Esophagus squamous epithelium (tissue), 5 donors: ENCODE results near the gene MGAT5B. TPM values are rescaled to one million over a fixed set of nuclear protein-coding genes. Genes with fewer than 3 reads are reported as not detected.

Experiments
- DNase-seq: peaks from one replicate; lab custom pipeline; 2025; lab: John Stamatoyannopoulos, UW
- H3K27ac ChIP-seq, 4 donors: fragments of 200-600 bp; sonication (generic); one replicate each; pipeline ENCODE4 v1.5.1; 2016 to 2019; ENCODE audit warnings: mild to moderate bottlenecking in 1 of 4
- H3K27me3 ChIP-seq, 4 donors: fragments of 200-600 bp; sonication (generic); 1 replicate in 3 of 4; 2 replicates in 1 of 4; pipeline versions ENCODE4 v1.5.1 to v1.6.0; 2017 to 2021; ENCODE audit warnings: antibody characterized with exemption in 1 of 4
- H3K36me3 ChIP-seq, 3 donors: fragments of 200-600 bp; sonication (generic); one replicate each; pipeline ENCODE4 v1.5.1; 2016 to 2019
- H3K4me1 ChIP-seq, 3 donors: fragments of 200-600 bp; sonication (generic); one replicate each; pipeline ENCODE4 v1.5.1; 2017 to 2019
- H3K4me3 ChIP-seq, 4 donors: fragments of 200-600 bp; sonication (generic); 1 replicate in 3 of 4; 2 replicates in 1 of 4; pipeline ENCODE4 v1.5.1; 2016 to 2019; ENCODE audit warnings: mild to moderate bottlenecking in 2 of 4, moderate library complexity in 1 of 4
- H3K9me3 ChIP-seq, 3 donors: fragments of 200-600 bp; sonication (generic); one replicate each; pipeline ENCODE4 v1.5.1; 2016 to 2019
- CTCF ChIP-seq, 6 experiments: fragments of 450-650 bp in 4 of 6; fragments of 200-600 bp in 2 of 6; sonication (generic) in 2 of 6; IDR thresholded peaks; one replicate each; pipeline ENCODE4 v1.5.1; 2016 to 2019; ENCODE audit warnings: antibody characterized with exemption in 6 of 6, mild to moderate bottlenecking in 4 of 6, moderate library complexity in 4 of 6
- POLR2A ChIP-seq, 4 donors: fragments of 450-650 bp; IDR thresholded peaks; one replicate each; pipeline ENCODE4 v1.6.1; 2017; ENCODE audit warnings: antibody characterized with exemption in 4 of 4, mild to moderate bottlenecking in 4 of 4, moderate library complexity in 3 of 4
- WGBS, 2 donors: methylation state at CpG; one replicate each; pipeline ENCODE4 v1.1.5; 2018; 5-methylcytosine and 5-hydroxymethylcytosine counted together
- intact Hi-C: fragments of 100-400 bp; cut with DNase I; formaldehyde crosslinking; loops from one replicate; pipeline ENCODE4 v1.15.0; 2022
- total RNA-seq, 4 donors: library from RNA; depleted of rRNA; stranded (reverse); fragments of >200 nt; gene quantifications; one replicate each; pipeline ENCODE4 v1.1.0, GENCODE V29; 2016
- donor health status: DM: yes; HTN: yes; CAD: no.

The MGAT5B gene
- 1 to 10 TPM in 1 of 4 donors, not detected in 3; 1.3 TPM for total RNA-seq

DNA sequence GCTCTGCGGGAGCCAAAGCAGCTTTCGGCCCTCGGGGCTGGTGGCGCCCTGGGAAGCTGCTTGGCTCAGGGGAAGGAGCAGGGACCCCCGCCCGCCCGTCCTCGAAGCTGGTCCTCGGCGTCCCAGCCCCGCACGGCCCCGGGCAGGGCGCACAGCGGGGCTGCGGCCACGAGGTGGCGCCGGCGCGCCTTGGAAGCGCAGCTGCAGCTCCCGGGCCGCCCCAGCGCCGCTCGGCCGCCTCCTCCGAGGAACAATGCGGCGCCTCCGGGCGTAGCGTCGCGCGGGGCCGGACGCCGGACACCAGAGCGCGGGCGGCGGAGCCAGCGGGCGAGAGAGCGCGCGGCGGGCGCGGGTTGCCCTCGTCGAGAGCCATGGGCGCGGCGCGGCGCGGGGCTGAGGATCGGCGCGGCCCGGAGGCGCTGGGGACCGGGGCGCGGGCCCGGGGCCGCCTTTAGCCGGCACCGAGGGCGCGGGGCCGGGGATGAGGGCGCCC is at the start of gene MGAT5B:
MGAT5B (plus strand) TSS at position 229 of the 493 bp plus-strand sequence. CDS start 626 bp downstream, outside the sequence.
- no peak for DNase-seq
- Histone ChIP-seq H3K4me3 (peak within 1 kb of the TSS in 3 of 4 donors; percentile 26 to 65 (median 48)), H3K9me3 (no peaks in the 10 kb centered on the region), H3K27me3 (peaks cover 16 to 96% (median 17%) of the 10 kb centered on the region in 4 donors), H3K27ac (no peak within 1 kb of the TSS), H3K4me1 (peaks cover 4 to 33% (median 22%) of the 10 kb centered on the region in 3 donors), H3K36me3 (no peaks in the 10 kb centered on the region)
- intact Hi-C loops: loop anchor here (5.0 kb wide), 1 partner anchor 199 kb away; no protein-coding TSS in a partner anchor
- WGBS, 2 donors: 1% methylated on average over 15 of the region's 76 CpGs; no CpG with 5 or more reads in 1 of the 2 donors
- no peak for TF ChIP-seq POLR2A (IDR thresholded peaks at IDR 0.05)
- peak; percentile 59 to 95 (median 90) for TF ChIP-seq CTCF (IDR thresholded peaks at IDR 0.05)

DNA sequence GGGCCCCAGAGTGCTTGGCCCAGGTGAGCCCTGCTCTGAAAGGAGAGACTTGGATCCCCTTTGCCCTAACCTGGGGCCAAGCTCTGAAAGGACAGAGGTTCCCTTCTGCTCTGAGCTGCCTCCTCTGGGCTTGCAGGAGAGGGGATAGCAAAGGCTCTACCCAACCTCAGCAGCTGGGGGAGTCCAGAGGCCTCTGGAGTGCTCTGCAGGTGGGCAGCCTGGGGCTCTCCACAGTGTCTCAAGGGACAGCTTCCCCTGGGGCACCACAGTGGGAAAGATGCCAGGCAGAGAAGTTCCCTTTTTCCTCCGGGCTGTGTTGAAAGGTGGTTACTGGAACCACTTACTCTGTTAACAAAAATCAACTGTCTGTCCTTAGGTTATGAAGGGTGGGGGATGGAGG is 48.2 kb upstream of the MGAT5B start:
- intact Hi-C loops: no loop called here
- TF ChIP-seq POLR2A (IDR thresholded peaks at IDR 0.05): no peak
- no peak for TF ChIP-seq CTCF (IDR thresholded peaks at IDR 0.05)
- H3K4me1 ChIP-seq: no peaks in the 10 kb centered on the region
- no peak overlapping the region for H3K27ac ChIP-seq
- no peak overlapping the region for H3K4me3 ChIP-seq
- WGBS, 2 donors: no CpG with 5 or more reads among the region's 1 CpG
- H3K27me3 ChIP-seq: peaks cover 0 to 18% (median 0%) of the 10 kb centered on the region in 4 donors
- no peaks in the 10 kb centered on the region for H3K9me3 ChIP-seq
- no peaks in the 10 kb centered on the region for H3K36me3 ChIP-seq
- no peak for DNase-seq

GRCh38 chr17:76820561-76820960 is 47.6 kb upstream of the MGAT5B start:
- Histone ChIP-seq H3K36me3 (no peaks in the 10 kb centered on the region), H3K9me3 (no peaks in the 10 kb centered on the region), H3K4me3 (no peak overlapping the region), H3K27ac (no peak overlapping the region), H3K4me1 (no peaks in the 10 kb centered on the region), H3K27me3 (peaks cover 0 to 18% (median 0%) of the 10 kb centered on the region in 4 donors)
- intact Hi-C loops: no loop called here
- 80 to 83% methylated on average over 1 of the region's 4 CpGs for WGBS, 2 donors
- TF ChIP-seq CTCF (IDR thresholded peaks at IDR 0.05) (no peak), POLR2A (IDR thresholded peaks at IDR 0.05) (no peak)
- no peak for DNase-seq

GRCh38 chr17:76822184-76822778 is 45.9 kb upstream of the MGAT5B start:
- intact Hi-C loops: no loop called here
- Histone ChIP-seq H3K27ac (no peak overlapping the region), H3K27me3 (peaks cover 0 to 17% (median 0%) of the 10 kb centered on the region in 4 donors), H3K36me3 (no peaks in the 10 kb centered on the region), H3K4me3 (no peak overlapping the region), H3K9me3 (no peaks in the 10 kb centered on the region), H3K4me1 (peaks cover 0 to 8% (median 0%) of the 10 kb centered on the region in 3 donors)
- TF ChIP-seq CTCF (IDR thresholded peaks at IDR 0.05) (no peak), POLR2A (IDR thresholded peaks at IDR 0.05) (no peak)
- WGBS, 2 donors: 72 to 93% methylated on average over 2 to 6 of the region's 7 CpGs
- DNase-seq: no peak

- no peaks in the 10 kb centered on the region for H3K36me3 ChIP-seq
- H3K27me3 ChIP-seq: peaks cover 0 to 15% (median 0%) of the 10 kb centered on the region in 4 donors
- TF ChIP-seq POLR2A (IDR thresholded peaks at IDR 0.05): no peak
- no peak for TF ChIP-seq CTCF (IDR thresholded peaks at IDR 0.05)
- WGBS, 2 donors: 72 to 81% methylated on average over 12 of the region's 12 CpGs
- H3K4me3 ChIP-seq: no peak overlapping the region
- DNase-seq: no peak
- H3K27ac ChIP-seq: no peak overlapping the region
- intact Hi-C loops: no loop called here
- H3K9me3 ChIP-seq: no peaks in the 10 kb centered on the region
- peaks cover 0 to 8% (median 0%) of the 10 kb centered on the region in 3 donors for H3K4me1 ChIP-seq
Measured at GRCh38 chr17:76824093-76824492, 44.1 kb upstream of the MGAT5B start.
